Measurements from ENCODE around the gene GIGYF2.

GIGYF2 gene

DNA sequence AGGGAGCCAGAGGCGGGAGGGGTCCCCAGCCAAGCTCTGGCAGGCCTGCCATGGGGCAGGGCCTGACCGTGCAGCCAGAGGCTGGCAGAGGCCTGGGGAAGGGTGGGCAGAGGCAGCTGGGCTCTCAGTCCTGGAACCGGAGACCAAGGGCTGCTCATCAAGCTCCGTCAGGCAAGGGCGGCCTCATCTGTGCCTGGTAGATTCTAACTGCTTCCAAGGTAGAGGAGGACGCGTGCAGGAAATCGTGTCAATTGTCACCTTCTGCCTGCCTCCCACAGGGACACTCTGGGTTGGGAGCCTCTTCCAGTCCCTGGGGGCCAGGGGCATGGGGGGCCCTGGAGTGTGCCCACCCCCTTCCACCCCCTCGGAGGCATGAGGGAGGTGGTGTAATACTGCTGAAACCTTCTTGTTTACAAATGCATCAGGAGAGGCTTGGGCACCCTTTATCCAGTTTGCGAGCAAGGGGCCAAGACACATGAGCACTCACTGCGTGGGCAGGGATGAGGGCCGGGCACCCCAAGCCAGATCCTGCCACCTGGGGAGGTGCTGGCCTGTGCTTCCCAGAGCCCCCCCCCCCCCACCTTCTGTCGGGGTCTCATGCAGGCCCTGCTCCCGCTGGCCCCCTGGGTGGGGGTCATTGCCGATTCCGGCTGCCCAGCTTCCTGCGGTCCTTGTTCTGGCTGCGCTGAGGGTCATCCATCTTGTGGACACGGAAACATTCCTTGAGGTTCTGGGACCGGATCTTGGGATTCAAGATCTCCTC, 181.9 kb downstream of the GIGYF2 start:
- ATAC-seq, result no peak
- TF ChIP-seq ZC3H10 (CRISPR knock-in tag; IDR thresholded peaks at IDR 0.05) (no peak), ZNF8 (CRISPR knock-in tag; IDR thresholded peaks at IDR 0.05) (no peak), TCF4 (CRISPR knock-in tag; IDR thresholded peaks at IDR 0.05; ENCODE audit: borderline replicate concordance) (no peak), ISL1 (CRISPR knock-in tag; IDR thresholded peaks at IDR 0.05) (no peak), PPARA (CRISPR knock-in tag; IDR thresholded peaks at IDR 0.05; ENCODE audit: borderline replicate concordance) (no peak), ZFP3 (CRISPR knock-in tag; IDR thresholded peaks at IDR 0.05) (no peak), BACH2 (CRISPR knock-in tag; IDR thresholded peaks at IDR 0.05; ENCODE audit: borderline replicate concordance) (no peak), ZNF565 (CRISPR knock-in tag; conservative IDR thresholded peaks at IDR 0.05; ENCODE audit: low read depth) (no peak), ZNF70 (CRISPR knock-in tag; IDR thresholded peaks at IDR 0.05) (no peak)
- TF ChIP-seq, protein P1, sequence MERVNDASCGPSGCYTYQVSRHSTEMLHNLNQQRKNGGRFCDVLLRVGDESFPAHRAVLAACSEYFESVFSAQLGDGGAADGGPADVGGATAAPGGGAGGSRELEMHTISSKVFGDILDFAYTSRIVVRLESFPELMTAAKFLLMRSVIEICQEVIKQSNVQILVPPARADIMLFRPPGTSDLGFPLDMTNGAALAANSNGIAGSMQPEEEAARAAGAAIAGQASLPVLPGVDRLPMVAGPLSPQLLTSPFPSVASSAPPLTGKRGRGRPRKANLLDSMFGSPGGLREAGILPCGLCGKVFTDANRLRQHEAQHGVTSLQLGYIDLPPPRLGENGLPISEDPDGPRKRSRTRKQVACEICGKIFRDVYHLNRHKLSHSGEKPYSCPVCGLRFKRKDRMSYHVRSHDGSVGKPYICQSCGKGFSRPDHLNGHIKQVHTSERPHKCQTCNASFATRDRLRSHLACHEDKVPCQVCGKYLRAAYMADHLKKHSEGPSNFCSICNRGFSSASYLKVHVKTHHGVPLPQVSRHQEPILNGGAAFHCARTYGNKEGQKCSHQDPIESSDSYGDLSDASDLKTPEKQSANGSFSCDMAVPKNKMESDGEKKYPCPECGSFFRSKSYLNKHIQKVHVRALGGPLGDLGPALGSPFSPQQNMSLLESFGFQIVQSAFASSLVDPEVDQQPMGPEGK (CRISPR knock-in tag; IDR thresholded peaks at IDR 0.05; ENCODE audit: borderline replicate concordance), result no peak
- TF ChIP-seq, protein P2, sequence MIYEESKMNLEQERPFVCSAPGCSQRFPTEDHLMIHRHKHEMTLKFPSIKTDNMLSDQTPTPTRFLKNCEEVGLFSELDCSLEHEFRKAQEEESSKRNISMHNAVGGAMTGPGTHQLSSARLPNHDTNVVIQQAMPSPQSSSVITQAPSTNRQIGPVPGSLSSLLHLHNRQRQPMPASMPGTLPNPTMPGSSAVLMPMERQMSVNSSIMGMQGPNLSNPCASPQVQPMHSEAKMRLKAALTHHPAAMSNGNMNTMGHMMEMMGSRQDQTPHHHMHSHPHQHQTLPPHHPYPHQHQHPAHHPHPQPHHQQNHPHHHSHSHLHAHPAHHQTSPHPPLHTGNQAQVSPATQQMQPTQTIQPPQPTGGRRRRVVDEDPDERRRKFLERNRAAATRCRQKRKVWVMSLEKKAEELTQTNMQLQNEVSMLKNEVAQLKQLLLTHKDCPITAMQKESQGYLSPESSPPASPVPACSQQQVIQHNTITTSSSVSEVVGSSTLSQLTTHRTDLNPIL (CRISPR knock-in tag; IDR thresholded peaks at IDR 0.05; ENCODE audit: low read depth), result no peak
- TF ChIP-seq, protein P3, sequence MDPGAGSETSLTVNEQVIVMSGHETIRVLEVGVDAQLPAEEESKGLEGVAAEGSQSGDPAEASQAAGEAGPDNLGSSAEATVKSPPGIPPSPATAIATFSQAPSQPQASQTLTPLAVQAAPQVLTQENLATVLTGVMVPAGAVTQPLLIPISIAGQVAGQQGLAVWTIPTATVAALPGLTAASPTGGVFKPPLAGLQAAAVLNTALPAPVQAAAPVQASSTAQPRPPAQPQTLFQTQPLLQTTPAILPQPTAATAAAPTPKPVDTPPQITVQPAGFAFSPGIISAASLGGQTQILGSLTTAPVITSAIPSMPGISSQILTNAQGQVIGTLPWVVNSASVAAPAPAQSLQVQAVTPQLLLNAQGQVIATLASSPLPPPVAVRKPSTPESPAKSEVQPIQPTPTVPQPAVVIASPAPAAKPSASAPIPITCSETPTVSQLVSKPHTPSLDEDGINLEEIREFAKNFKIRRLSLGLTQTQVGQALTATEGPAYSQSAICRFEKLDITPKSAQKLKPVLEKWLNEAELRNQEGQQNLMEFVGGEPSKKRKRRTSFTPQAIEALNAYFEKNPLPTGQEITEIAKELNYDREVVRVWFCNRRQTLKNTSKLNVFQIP (CRISPR knock-in tag; IDR thresholded peaks at IDR 0.05; ENCODE audit: borderline replicate concordance, low read depth), result no peak
- TF ChIP-seq, protein P4, sequence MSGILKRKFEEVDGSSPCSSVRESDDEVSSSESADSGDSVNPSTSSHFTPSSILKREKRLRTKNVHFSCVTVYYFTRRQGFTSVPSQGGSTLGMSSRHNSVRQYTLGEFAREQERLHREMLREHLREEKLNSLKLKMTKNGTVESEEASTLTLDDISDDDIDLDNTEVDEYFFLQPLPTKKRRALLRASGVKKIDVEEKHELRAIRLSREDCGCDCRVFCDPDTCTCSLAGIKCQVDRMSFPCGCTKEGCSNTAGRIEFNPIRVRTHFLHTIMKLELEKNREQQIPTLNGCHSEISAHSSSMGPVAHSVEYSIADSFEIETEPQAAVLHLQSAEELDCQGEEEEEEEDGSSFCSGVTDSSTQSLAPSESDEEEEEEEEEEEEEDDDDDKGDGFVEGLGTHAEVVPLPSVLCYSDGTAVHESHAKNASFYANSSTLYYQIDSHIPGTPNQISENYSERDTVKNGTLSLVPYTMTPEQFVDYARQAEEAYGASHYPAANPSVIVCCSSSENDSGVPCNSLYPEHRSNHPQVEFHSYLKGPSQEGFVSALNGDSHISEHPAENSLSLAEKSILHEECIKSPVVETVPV (CRISPR knock-in tag; IDR thresholded peaks at IDR 0.05), result no peak

DNA sequence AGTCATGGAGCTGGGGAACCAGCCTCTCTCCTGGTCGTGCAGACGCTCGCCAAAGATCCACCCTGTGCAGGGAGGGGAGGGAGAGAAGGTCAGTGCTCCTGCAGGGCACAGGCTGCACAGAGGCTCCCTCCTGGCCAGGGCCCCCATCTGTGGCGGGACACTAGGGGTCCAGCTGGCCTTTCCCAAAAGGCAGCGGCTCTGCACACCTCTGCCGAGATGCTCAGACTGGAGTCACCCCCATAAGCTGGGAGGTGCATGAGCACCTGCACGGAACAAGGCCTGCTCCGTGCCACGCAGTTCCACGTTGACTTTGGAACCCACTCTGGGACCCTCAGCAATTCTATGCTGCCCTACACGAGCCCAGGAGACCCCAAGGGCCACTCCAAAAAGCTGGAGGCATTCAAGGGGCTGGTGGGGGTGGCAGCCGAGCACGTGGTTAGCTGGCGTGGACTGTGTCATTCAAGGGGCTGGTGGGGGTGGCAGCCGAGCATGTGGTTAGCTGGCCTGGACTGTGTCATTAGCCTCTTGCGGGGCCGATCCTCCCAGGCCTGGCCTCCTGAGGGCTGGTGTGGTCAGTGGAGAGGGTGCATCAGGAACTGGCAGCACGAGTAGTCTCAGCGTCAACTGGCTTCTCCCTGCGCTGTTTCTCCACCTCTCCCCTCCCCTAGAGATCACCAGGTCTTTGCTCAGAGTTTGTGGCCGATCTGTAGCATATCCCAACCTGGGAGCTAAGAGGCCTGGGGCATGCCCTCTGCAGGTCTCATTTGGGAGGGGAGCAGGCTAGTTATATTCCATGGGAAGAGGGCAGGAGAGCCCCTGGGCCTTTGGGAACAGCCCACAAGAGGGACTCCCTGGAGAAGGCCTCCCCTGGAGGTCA, 182.7 kb downstream of the GIGYF2 start:
- TF ChIP-seq TOX (CRISPR knock-in tag; IDR thresholded peaks at IDR 0.05; ENCODE audit: borderline replicate concordance) (no peak), SNAI2 (CRISPR knock-in tag; IDR thresholded peaks at IDR 0.05) (no peak), ARNTL (CRISPR knock-in tag; IDR thresholded peaks at IDR 0.05; ENCODE audit: borderline replicate concordance, low read depth) (no peak), ZNF8 (CRISPR knock-in tag; IDR thresholded peaks at IDR 0.05) (no peak), ZNF565 (CRISPR knock-in tag; conservative IDR thresholded peaks at IDR 0.05; ENCODE audit: low read depth) (no peak), ZFP30 (CRISPR knock-in tag; IDR thresholded peaks at IDR 0.05) (no peak), OSR1 (CRISPR knock-in tag; IDR thresholded peaks at IDR 0.05) (no peak), ZC3H10 (CRISPR knock-in tag; IDR thresholded peaks at IDR 0.05) (no peak), ZNF70 (CRISPR knock-in tag; IDR thresholded peaks at IDR 0.05) (no peak), RARB (CRISPR knock-in tag; IDR thresholded peaks at IDR 0.05) (no peak), CSDC2 (CRISPR knock-in tag; IDR thresholded peaks at IDR 0.05) (no peak)
- TF ChIP-seq, protein P1 (CRISPR knock-in tag; IDR thresholded peaks at IDR 0.05; ENCODE audit: borderline replicate concordance), result no peak
- TF ChIP-seq, protein P2 (CRISPR knock-in tag; IDR thresholded peaks at IDR 0.05; ENCODE audit: low read depth), result no peak
- TF ChIP-seq, protein P3 (CRISPR knock-in tag; IDR thresholded peaks at IDR 0.05; ENCODE audit: borderline replicate concordance, low read depth), result no peak
- no peak for ATAC-seq

All from SK-N-SH treated with all-trans-retinoic acid at 6 μM for 48 hours (cell line).